CD4-positive, alpha-beta T cell (primary cell): Measurements from ENCODE around the gene NUF2. TPM values are rescaled to one million over a fixed set of nuclear protein-coding genes. Genes with fewer than 3 reads are reported as not detected.

Experiments used
- ATAC-seq: fragments of 200-7000 bp; cut with Tn5 transposase; one replicate; pipeline ENCODE4 v1.10.0; 2022; ENCODE audit warnings: mild to moderate bottlenecking; ENCODE audit not compliant: poor library complexity
- CTCF ChIA-PET: fragments of 350-600 bp; sonication (Branson Sonifier 250); formaldehyde crosslinking; loops from one replicate; lab custom pipeline; 2021; ENCODE audit warnings: antibody characterized with exemption, inconsistent platforms; lab: Charles Lee
- POLR2A ChIA-PET: fragments of 350-600 bp; sonication (Branson Sonifier 250); formaldehyde crosslinking; loops from one replicate; lab custom pipeline; 2021; ENCODE audit warnings: antibody characterized with exemption, inconsistent platforms; lab: Charles Lee
- DNase-seq, 14 experiments: peaks; one replicate each; pipeline ENCODE4 v3.0.0-alpha.2; 2013 to 2020; ENCODE audit warnings: mixed read lengths in 2 of 14
- H3K27ac ChIP-seq, 2 donors: one replicate each; pipeline versions ENCODE4 v1.5.1 to v1.7.0; 2013; ENCODE audit warnings: low read length in 2 of 2, low read depth in 1 of 2, mild to moderate bottlenecking in 1 of 2
- H3K27me3 ChIP-seq, 2 experiments: 1 replicate in 1 of 2; 2 replicates in 1 of 2; pipeline versions ENCODE4 v1.6.1 to v1.7.0; 2013; ENCODE audit warnings: low read length in 2 of 2, control low read depth in 1 of 2, mild to moderate bottlenecking in 1 of 2, moderate library complexity in 1 of 2; ENCODE audit not compliant: insufficient read depth in 2 of 2, control insufficient read depth in 1 of 2
- H3K36me3 ChIP-seq: one replicate; pipeline ENCODE4 v1.6.1; 2013; ENCODE audit warnings: low read length, control low read depth; ENCODE audit not compliant: insufficient read depth
- H3K4me1 ChIP-seq: one replicate; pipeline ENCODE4 v1.6.1; 2013; ENCODE audit warnings: low read length, control low read depth; ENCODE audit not compliant: insufficient read depth
- H3K4me3 ChIP-seq: one replicate; pipeline ENCODE4 v1.5.1; 2013; ENCODE audit warnings: mild to moderate bottlenecking, low read length, moderate library complexity
- H3K9me3 ChIP-seq, 2 experiments: 1 replicate in 1 of 2; 2 replicates in 1 of 2; pipeline versions ENCODE4 v1.6.1 to v1.7.0; 2013; ENCODE audit warnings: low read length in 2 of 2, mild to moderate bottlenecking in 2 of 2, control low read depth in 1 of 2, moderate library complexity in 1 of 2; ENCODE audit not compliant: control insufficient read depth in 1 of 2, insufficient read depth in 1 of 2
- H3K27ac Mint-ChIP-seq: one replicate; pipeline ENCODE4 v1.8.0; 2020; ENCODE audit warnings: mixed read lengths
- H3K27me3 Mint-ChIP-seq: one replicate; pipeline ENCODE4 v1.8.0; 2021; ENCODE audit warnings: mixed read lengths
- H3K36me3 Mint-ChIP-seq: one replicate; pipeline ENCODE4 v1.8.0; 2021; ENCODE audit warnings: low read depth, mixed read lengths
- H3K4me1 Mint-ChIP-seq: one replicate; pipeline ENCODE4 v1.8.0; 2021; ENCODE audit warnings: low read depth, mixed read lengths
- H3K4me3 Mint-ChIP-seq: one replicate; pipeline ENCODE4 v1.8.0; 2020; ENCODE audit warnings: mild to moderate bottlenecking, mixed read lengths
- H3K9me3 Mint-ChIP-seq: one replicate; pipeline ENCODE4 v1.8.0; 2020; ENCODE audit warnings: mixed read lengths
- CTCF ChIP-seq: fragments of 200-600 bp; IDR thresholded peaks from one replicate; pipeline ENCODE4 v1.8.0; 2022; ENCODE audit warnings: antibody characterized with exemption, mild to moderate bottlenecking
- intact Hi-C, 2 experiments: fragments of 100-400 bp; cut with DNase I in 1 of 2; cut with micrococcal nuclease in 1 of 2; formaldehyde crosslinking; loops; one replicate each; pipeline versions ENCODE4 v1.15.1 to v1.9.0; 2023 to 2025; cut with DNase I, micrococcal nuclease
- total RNA-seq, 174 experiments: library from RNA in 2 of 174; stranded (reverse) in 2 of 174; gene quantifications; one replicate each; pipeline ENCODE4 v1.2.3 and lab custom pipeline; 2021 to 2026

NUF2 gene
- total RNA-seq, 2 experiments from 2014 or later, result 1.8 TPM

GRCh38 chr1:163300568-163300967, 21.2 kb upstream of the NUF2 start:
- H3K4me3 Mint-ChIP-seq, result no peak overlapping the region
- no peak for TF ChIP-seq CTCF
- H3K27ac Mint-ChIP-seq, result no peak overlapping the region
- H3K4me3 ChIP-seq, result no peak overlapping the region
- ChIA-PET POLR2A (no interaction called here), CTCF (no interaction called here)
- H3K9me3 ChIP-seq, result no peaks in the 10 kb centered on the region
- H3K36me3 ChIP-seq, result peaks cover 13% of the 10 kb centered on the region
- no peak overlapping the region for H3K27ac ChIP-seq
- H3K4me1 ChIP-seq, result no peaks in the 10 kb centered on the region
- ATAC-seq (no peak), DNase-seq (no peak)
- intact Hi-C loops, result no loop called here
- no peaks in the 10 kb centered on the region for H3K27me3 Mint-ChIP-seq
- H3K4me1 Mint-ChIP-seq, result no peaks in the 10 kb centered on the region
- peaks cover 69% of the 10 kb centered on the region for H3K36me3 Mint-ChIP-seq
- H3K9me3 Mint-ChIP-seq, result no peaks in the 10 kb centered on the region
- H3K27me3 ChIP-seq, result no peaks in the 10 kb centered on the region

DNA sequence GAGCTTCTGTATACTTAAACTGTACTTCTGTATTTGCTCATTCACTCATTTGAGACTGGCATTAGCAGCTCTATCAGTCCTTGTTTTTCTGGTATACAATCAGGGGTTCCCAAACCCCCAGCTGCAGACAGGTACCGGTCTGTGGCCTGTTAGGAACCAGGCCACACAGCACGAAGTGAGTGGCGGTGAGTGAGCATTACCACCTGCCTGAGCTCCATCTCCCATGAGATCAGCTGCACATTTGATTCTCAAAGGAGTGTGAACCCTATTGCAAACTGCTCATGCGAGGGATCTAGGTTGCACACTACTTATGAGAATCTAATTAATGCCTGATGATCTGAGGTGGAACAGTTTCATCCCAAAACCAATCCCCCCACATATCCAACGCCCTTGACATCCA, 18.2 kb upstream of the NUF2 start:
- Histone ChIP-seq H3K36me3 (peaks cover 14% of the 10 kb centered on the region), H3K27me3 (no peaks in the 10 kb centered on the region), H3K9me3 (no peaks in the 10 kb centered on the region), H3K4me1 (no peaks in the 10 kb centered on the region), H3K27ac (no peak overlapping the region), H3K4me3 (no peak overlapping the region)
- TF ChIP-seq CTCF, result no peak
- Mint-ChIP-seq H3K27ac (no peak overlapping the region), H3K27me3 (no peaks in the 10 kb centered on the region), H3K36me3 (peaks cover 61% of the 10 kb centered on the region), H3K9me3 (no peaks in the 10 kb centered on the region), H3K4me3 (no peak overlapping the region), H3K4me1 (no peaks in the 10 kb centered on the region)
- intact Hi-C loops, result no loop called here
- ChIA-PET POLR2A (no interaction called here), CTCF (no interaction called here)
- DNase-seq (no peak), ATAC-seq (no peak)

- Mint-ChIP-seq H3K36me3 (peaks cover 61% of the 10 kb centered on the region), H3K4me1 (no peaks in the 10 kb centered on the region), H3K4me3 (no peak overlapping the region), H3K9me3 (no peaks in the 10 kb centered on the region), H3K27ac (no peak overlapping the region), H3K27me3 (no peaks in the 10 kb centered on the region)
- intact Hi-C loops, result no loop called here
- Histone ChIP-seq H3K4me3 (no peak overlapping the region), H3K27ac (no peak overlapping the region), H3K27me3 (no peaks in the 10 kb centered on the region), H3K36me3 (peaks cover 14% of the 10 kb centered on the region), H3K4me1 (no peaks in the 10 kb centered on the region), H3K9me3 (no peaks in the 10 kb centered on the region)
- POLR2A ChIA-PET, result no interaction called here
- TF ChIP-seq CTCF, result no peak
- CTCF ChIA-PET, result no interaction called here
- DNase-seq, result no peak
- ATAC-seq, result no peak
Measured at GRCh38 chr1:163305441-163305840, 16.3 kb upstream of the NUF2 start.
